HG03571 (cell line): ENCODE measurements around the gene MAPK10.
"Not testable (repeated sequence)": the region's sequence is repeated elsewhere in the genome, so short reads cannot be mapped to it uniquely, and the experiment has no call there.

Experiments
- ATAC-seq: cut with Tn5 transposase; IDR thresholded peaks from one replicate; pipeline ENCODE4 v1.9.1; 2021; ENCODE audit not compliant: unreplicated experiment

The MAPK10 gene

DNA sequence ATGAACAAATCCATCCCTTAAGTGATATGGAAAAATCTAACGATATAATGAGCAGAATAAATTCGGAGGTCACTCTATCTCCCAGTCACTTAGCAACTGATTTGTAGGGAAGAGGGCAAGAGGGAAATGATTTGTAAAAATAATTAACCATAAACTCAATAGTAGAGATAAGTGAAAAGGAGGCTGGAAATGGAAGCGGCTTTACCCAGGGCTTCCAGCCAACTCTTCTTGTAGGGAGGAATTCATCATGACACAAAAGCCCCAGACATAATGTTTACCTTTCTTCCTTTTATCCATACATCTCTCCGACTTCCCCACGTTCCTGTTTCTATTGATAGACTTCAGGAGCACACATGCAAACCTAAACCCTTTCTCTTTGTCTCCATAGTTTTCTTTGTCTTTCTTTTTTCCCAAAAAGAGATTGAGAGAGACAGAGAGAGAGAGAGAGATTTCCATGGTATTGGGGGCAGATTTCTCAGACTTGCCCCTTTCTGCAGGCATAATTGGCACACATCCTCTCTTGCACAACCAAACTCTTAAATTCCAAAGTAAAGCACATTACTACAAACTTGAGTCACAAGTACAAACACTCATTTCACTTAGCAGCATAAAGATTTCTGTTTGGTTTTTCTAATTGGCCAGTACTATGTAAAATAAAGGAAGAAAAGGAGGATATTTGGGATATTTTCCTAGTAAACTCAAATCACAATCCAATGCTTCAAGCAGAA is 140.9 kb downstream of the MAPK10 start:
- ATAC-seq: no peak

DNA sequence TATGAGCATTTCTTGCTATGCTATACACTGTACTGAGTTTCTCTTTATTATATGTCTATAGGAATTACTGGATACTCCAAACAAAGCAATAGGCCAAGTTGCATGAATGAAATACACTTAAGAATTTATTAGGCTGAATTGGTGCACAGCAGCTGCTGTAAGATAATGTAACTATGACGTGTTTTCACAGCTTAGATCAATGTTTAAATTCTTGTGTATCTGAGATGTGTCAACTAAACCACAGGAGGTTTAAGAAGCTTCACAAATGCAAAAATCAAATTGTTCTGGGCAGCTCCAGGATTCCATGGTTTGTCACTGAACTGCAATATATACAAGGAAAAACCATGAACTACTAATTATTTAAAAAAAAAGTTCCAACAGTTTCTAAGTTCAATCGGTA is 156.7 kb downstream of the MAPK10 start:
- ATAC-seq: no peak

DNA sequence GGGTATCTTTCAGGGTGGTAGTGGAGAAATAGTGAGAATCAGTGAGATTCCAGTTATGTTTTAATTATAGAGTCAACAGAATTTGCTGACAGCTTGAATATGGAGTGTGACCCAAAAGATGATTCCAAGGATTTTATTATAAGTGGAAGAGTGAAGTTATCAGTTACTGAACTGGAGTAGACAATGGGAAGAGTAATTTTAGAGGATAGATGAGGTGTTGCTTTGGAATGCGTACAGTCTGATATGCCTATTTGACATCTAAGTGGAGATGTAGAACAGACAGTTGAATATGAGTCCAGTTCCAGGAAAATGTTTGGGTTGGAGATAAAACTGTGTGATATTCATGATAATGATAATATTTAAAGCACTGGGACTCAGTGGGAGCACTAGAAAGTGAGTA is 174.2 kb downstream of the MAPK10 start:
- no peak for ATAC-seq

DNA sequence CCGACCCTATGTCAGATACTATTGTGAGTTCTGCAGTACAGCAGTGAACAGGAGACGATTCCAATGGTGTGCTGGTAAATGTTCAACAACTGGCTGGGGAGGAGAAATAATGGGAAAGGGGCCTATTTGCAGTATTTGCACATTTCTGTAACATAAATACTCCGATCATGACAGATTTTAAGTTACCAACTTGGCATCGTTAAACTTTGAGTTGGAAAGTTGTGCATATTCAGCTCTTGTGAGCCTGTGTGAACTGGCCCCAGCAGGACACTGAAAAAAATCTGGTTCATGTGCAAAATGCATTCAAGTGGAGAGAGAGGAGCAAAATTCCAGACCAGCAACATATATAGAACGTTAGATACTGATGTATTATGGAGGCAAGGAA is 175.0 kb downstream of the MAPK10 start:
- ATAC-seq: no peak

DNA sequence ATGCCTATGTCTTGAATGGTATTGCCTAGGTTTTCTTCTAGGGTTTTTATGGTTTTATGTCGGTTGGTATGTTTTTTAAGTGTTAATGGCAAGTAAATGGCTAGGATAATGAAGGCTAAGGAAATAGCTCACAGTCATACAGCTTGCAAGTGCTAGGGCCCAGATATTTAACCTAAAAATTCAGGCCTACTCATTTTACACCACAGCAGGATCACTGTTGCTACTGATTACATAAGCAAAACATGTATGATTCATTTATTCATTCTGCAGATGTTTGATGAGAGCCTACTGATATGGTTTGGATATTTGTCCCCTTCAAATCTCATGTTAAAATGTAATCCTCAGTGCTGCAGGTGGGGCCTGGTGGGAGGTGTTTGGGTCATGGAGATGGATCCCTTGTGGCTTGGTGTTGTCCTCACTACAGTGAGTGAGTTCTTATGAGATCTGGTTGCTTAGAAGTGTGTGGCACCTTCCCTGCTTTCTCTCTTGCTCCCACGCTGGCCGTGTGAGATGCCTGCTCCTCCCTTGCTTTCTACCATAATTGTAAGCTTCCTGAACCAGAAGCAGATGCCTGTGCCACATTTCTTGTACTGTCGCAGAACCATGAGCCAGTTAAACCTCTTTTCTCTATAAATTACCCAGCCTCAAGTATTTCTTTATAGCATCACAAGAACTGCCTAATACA is 175.5 kb downstream of the MAPK10 start:
- no peak for ATAC-seq

DNA sequence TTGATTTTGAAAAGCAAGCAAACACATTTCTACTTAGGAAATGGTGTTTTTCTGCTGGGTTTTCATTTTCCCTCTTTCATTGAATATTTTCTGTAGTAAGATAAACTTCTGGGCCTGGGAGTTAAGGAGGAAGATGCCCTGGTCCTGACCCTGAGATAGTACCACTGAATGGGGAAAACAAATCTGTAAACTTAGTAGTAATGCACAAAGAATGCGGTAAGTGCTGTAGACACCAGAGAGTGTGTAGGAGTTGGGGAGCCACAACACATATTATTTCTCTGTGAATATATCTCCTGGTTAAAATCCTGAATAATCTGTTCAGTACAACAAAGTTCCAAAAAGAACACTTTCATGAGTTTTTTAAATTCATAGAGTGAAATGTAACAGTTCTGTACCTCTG is 178.3 kb downstream of the MAPK10 start:
- ATAC-seq: no peak

DNA sequence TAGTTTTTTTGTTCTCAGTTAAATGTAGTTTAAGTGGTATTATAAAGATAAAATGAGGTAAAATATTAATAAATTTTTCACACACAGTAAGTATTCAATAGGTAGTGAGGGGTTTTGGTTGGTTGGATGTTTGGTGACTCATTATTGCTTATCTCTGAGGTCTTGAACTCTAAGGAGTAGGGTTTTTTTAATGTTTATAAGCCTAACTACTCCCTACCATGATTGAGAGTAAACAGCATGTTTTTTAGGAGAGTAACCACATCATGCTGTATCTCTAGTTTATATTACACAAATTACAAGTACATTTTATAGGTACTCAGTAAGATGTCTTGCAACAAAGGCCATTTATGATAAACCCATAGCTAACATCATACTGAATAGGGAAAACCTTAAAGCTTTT is 181.6 kb downstream of the MAPK10 start:
- ATAC-seq: no peak

DNA sequence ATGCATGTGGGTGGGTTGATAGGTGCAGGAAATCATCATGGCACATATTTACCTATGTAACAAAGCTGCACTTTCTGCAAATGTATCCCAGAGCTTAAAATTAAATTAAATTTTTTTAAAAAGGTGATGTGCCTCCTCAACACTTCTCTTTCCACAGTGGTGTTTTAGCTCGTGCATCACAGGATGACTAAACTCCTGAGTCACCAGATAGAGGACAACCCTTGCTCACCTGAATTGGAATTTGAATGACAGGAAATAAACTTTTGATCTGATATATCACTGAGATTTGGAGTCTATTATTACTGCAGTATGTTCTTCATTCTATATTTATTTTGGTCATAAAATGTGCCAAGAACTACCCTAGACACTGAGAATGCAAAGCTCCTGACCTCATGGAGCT is 185.3 kb downstream of the MAPK10 start:
- no peak for ATAC-seq

DNA sequence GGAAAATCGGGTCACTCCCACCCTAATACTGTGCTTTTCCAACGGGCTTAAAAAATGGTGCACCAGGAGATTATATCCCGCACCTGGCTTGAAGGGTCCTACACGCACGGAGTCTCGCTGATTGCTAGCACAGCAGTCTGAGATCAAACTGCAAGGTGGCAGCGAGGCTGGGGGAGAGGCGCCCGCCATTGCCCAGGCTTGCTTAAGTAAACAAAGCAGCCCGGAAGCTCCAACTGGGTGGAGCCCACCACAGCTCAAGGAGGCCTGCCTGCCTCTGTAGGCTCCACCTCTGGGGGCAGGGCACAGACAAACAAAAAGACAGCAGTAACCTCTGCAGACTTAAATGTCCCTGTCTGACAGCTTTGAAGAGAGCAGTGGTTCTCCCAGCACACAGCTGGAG is 191.5 kb downstream of the MAPK10 start:
- not testable (repeated sequence) for ATAC-seq

DNA sequence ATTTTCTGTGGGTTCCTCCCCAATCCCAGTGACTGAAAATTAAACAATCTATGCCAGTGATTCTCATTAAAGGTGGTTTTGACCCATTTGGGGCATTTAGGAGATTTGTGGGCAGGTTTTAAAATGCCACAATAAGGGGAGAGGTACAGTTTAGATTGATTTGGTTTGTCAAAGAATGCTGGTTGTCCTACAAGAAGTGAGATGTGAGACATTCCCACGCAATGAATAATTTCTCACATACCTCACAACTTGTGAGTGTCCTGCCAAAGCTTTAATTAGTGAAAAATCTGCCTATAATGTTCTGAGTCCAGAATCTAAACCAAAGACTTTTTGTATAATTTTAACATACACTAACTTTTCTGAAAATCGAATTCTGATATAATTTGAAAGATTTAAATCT is 199.4 kb downstream of the MAPK10 start:
- no peak for ATAC-seq

DNA sequence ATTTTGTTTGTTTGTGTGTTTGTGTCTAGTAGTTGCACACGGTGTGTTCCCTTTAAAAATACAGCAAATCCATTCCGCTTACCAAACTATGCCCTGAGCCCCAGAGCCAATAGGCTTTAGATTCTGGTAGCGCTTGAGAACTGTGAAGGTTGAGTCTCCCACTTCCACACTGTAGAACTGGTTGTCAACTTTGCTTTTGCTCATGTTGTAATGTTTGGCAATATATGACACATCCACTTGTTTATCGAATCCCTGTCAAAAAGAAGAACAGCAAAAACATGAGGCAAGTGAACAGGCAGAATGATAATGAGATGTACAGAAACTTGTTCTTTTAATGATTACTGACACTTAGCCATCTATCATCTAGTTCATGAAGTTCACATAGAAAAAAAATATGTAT is 200.6 kb downstream of the MAPK10 start:
- ATAC-seq: no peak

DNA sequence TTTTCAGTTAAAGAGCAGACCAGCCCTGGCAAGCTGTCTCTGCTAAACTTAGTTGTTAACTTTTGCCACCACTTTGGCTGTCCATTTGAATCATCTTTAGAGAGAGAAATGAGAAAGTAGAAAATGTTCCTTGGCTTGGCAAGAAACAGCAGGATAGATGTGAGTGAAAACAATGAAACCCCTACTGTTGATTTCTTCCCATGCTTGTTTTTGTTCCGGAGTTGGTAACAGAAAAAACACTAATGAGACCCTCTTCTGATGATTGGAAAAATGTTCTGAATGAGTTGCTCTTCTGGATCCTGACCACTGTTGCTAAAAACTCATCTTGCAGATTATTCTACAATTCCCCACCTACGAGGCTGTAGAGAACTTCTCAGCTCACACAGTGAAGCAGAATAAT is 203.3 kb downstream of the MAPK10 start:
- no peak for ATAC-seq

DNA sequence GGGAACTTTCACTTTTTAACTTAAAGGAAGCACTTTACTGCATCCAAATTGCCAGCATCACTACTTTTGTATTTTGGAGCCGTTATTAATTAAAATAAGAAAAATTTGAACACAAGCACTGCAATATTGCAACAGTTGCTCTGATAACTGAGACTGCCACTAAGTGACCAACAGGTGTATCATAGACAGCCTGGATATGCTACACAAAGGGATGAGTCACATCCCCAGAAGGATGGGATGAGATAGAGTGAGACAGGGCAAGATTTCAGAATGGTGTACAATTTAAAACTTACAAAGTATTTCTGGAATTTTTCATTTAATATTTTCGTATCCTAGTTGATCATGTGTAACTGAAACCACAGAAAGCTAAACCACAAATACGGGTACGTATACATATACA is 204.1 kb downstream of the MAPK10 start:
- no peak for ATAC-seq

DNA sequence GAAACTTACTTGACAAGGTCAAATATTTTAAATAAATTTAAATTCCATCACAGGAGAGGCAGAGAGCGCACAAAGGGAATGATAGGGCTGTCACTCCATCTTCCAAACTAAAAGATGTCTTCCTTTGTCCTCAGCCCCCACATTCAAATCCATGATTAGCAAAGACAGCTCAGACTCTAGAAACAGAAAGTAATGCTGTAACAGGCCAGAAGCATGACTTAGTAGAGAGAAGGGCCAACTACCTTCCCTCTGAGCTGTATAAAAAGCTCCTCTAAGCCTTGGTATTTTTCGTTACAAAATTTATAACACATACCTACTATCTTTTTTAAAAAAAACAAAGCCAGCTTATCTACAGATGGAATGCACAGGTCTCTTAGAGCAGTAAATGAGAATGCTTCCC is 207.4 kb downstream of the MAPK10 start:
- no peak for ATAC-seq

DNA sequence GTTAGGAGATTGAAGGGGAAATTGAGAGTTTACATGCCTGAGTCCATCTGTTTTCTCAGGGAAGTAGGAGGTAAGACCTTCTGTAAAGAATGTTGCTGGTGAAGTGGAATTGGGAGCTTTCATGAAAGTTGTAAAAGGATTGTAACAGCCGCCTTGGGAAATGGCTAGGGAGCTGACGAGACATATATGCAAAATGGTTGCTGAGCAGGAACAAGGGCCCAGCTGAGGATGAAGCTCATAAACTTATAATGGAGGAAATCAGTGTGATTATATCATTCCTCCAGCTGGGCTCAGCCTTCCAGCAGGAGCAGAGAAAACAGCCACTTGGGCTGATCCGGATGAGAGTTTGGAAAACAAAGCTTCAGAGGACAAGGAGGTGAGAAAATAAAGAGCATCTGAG is 208.7 kb downstream of the MAPK10 start:
- no peak for ATAC-seq

DNA sequence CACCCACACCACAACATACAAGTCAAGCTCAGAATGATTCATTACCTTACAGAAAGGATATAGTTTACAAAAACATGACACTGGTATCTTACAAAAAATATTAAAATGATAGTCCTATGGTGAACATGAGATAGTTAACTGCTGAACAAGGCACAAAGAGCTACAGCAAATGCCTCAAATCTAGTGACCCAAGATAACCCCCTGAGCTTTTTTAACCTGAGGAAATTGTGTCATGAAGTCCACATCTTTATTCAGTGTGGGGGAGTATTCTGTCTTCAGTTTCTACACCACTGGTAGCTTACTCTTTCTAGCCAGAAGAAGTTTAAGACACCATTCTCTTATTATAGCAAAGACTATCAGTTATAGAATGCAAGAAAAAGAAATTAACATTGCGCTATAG is 218.7 kb downstream of the MAPK10 start:
- ATAC-seq: no peak

DNA sequence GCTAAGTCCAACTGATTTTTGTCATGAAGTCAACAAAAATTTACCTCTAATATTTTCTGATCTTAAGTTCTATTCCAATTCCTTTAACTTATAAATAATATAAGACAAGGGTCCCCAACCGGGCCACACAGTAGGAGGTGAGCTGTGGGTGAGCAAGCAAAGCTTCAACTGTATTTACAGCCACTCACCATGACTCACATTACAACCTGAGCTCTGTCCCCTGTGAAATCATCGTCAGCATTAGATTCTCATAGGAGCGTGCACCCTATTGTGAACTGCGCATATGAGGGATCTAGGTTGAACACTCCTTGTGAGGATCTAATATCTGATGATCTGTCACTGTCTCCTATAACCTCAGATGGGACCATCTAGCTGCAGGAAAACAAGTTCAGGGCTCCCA is 227.4 kb downstream of the MAPK10 start:
- ATAC-seq: no peak

DNA sequence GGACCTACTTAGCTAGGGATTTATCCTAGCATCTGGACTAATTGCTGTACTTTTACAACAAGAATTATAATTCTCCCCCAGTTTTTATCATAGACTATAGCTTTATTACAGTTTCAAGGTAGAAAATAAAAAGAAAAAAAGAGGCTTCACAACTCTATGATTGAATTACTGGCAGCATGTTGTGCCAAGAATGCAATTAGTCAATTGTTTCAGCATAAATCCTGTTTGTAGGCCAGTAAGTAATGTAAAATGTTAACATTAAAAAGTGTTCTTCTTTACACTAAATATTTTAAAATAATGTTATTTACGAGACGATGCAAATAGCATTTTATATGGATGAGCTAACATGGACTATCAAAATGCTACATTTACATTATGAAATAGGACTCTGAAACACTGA is 228.4 kb downstream of the MAPK10 start:
- ATAC-seq: no peak

DNA sequence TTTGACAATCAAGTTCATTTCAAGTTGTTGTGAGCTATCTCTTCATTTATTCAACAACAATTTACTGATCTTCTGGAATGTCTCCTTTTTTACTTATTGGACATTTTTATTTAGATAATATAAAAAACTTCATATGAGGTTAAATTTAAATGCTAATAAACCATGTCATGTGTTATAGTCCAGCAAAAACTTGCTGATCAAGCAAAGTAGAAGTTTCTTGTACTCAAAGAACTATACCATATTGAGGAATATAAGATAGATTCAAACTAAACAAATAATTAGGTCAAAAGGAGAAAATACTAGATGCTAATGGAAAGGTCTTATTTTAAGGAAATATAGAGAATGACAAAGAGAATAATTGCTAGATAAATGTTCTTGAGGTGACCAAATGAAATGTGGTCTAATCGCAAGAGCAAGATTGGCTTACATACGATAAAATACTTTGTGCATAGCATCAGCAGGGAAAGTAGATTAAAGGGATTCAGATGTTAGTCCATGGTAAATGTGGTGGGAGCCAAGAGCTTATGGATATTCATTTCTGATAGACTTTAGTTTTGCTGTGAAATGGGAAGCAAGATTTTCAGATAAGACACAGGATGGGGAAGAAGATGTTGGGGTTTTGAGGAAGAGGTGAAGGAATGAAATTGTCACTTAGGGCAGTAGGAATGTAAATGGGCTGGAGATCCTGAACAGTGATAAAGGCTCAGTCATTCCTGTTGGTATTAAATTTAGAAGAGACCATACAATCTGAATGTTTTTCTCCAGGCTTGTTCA is 229.5 kb downstream of the MAPK10 start:
- ATAC-seq: no peak

DNA sequence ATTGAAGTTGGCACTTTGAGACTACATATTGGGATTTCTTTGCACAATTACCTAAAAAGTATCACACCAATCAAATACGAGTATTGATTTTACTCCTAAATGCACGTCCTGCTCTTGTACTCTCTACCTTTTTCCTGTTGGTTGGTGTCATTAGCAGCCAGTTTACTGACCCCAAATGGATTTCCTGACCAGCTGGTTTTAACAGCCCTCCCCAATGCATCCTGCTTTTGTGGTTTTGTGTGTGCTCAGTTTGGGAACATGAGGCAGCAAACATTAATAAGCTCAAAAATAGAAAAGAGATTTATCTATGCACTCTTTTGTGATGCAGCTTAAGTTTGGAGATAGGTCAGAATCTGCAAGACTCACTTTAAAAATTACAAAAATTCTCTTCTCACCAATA is 230.3 kb downstream of the MAPK10 start:
- ATAC-seq: no peak

DNA sequence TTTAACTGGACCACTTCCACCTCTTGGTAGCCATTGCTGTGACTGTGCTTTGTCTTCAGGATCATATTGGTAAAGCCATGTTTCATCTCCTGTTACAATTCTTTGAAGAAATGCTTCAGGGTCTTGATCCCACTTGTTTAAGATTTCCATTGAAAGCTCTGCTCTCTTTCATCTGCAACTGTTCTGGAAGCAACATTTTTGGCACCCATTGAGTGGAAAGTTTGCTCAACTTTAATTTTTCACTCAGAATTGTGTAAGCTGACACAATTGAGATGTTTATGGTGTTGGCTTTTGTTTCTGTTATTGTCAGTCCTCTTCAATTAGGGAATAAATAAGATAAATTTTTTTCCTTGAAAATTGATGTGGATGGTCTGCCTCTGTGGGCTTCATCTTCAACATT is 237.4 kb downstream of the MAPK10 start:
- ATAC-seq: no peak

DNA sequence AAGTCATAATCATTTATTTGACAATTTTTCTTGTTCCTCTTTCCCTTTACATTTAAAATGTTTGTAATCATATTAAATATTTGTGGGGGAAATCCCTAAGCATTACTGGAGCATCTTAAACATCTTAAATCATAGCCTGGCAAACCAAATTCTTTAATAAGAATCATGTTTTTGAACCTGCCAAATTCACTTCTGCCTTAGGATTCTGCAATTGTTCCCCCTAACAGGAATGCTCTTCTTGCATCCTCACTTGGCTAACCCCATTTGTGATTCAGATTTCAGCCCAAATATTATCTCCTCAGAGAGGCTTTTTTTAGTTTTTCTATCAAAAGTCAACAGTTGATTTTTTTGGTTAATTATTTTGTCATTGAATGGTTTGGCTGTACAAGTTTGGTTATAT is 241.1 kb downstream of the MAPK10 start:
- no peak for ATAC-seq
